RKO (cell line): ENCODE measurements around the gene CSTPP1.
"Not testable (repeated sequence)": the region's sequence is repeated elsewhere in the genome, so short reads cannot be mapped to it uniquely, and the experiment has no call there.

Experiments
- DNase-seq: peaks from one replicate; pipeline ENCODE4 v3.0.0-alpha.2; 2016; ENCODE audit warnings: low spot score

Gene CSTPP1

DNA sequence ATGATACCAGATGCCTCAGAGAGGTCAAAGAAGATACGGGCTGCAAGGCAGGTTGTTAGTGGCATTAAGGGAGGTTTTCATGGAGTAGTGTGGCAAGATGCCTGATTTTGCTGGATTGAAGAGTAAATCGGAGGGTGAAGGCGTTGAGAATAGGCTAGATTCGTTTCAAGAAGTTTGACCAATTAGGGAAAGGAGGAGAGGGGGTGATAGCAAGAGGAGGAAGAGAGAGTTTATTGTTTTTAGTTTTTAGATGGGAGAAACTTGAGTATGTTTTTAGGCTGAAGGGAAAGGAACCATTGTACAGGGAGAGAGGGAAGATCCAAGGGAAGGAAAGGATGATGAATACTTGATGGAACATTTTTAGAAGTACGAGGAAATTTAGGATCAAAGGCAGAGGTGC, 16.5 kb downstream of the CSTPP1 start:
- no peak for DNase-seq

DNA sequence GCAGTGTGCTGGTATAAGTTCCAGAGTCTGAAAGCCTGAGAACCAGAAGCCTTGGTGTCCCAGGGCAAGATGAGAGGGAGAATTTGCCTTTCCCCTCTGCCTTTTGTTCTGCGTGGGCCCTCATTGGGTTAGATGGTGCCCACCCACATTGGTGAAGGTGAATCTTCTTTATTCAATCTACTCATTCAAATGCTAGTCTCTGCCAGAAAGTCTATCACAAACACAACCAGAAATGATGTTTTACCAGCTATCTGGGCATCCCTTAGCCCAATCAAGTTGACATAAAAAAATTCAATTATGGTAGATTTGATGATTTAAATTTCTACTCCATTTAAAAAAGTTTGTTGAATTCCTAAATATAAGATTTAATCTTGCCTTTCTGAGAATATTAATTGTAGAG, 22.2 kb downstream of the CSTPP1 start:
- DNase-seq = no peak

DNA sequence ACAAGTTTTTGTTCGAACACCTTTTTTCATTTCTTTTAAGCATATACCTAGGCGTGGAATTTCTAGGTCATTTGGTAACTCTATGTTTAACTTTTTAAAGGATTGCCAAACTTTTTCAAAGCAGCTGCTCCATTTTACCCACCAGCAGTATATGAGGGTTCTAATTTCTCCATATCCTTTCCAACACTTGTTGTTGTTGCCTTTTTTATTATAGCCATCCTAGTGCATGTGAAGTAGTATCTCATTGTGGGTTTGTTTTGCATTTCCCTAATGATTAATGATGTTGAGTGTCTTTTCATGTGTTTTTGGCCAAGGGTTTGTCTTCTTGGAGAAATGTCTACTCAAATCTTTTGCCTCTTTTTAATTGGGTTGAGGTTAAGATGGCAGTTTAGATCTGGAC, 24.5 kb downstream of the CSTPP1 start:
- no peak for DNase-seq

DNA sequence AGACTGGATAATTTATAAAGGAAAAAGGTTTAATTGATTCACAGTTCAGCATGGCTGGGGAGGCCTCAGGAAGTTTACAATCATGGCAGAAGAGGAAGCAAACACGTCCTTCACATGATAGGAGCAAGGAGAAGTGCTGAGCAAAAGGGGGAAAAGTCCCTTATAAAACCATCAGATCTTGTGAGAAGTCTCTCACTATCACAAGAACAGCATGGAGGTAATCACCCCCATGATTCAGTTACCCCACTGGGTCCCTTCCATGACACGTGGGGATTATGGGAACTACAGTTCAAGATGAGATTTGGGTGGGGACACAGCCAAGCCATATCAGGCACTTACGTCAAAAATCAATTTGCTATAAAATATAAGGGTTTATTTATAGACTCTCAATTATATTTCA, 25.3 kb downstream of the CSTPP1 start:
- DNase-seq = not testable (repeated sequence)

DNA sequence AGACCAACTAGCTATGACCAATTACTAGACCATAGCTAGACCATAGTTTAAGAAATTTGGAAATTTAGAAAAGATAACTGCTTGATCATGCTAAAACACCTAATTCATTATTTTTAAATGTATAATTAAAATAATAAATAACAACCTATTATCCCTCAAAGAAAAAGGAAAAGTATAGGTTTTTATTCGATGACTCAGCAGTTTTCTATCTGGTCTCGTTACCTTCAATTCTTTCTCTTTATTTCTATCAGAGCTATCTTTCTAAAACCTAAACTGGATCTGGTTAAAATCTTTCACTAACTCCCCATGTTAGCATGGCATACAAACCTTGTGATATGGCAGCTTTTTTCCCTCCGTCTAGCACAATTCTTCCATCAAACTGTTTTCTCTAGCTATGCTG, 27.3 kb downstream of the CSTPP1 start:
- no peak for DNase-seq

DNA sequence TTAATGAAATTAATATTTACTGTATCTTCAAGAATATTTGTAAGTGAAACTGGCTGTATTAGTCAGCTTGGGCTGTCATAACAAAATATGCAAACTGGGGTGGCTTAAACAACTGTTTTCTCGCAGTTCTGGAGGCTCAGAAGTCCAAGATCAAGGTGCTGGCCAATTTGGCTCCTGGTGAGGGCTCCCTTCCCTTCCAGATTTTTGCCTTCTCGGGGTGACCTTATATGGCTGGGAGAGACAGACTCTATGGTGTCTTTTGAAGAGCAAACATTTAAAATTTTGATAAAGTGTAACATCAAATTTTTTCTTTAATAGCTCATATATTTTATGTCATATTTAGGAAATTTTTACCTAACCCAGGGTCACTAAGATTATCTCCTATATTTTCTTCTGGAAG, 30.2 kb downstream of the CSTPP1 start:
- DNase-seq = no peak

DNA sequence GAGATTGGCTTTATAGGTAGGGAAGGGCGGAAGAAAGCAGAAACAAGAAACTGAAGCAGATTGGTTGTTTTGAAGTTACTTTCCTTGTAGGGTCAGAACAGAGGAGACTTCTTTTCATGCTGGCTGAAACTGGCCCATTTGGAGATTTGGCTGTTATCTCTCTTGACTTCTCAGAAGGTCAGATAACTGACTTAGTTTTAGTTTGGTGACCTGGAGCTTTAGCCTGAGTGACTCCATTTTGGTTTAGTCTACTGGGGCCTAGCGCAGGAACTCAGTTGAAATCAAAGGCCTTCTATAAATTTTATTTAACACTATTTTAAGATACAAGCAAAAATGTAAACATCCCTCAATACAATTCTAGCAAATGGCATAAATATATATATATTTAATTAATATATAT, 31.4 kb downstream of the CSTPP1 start:
- no peak for DNase-seq

DNA sequence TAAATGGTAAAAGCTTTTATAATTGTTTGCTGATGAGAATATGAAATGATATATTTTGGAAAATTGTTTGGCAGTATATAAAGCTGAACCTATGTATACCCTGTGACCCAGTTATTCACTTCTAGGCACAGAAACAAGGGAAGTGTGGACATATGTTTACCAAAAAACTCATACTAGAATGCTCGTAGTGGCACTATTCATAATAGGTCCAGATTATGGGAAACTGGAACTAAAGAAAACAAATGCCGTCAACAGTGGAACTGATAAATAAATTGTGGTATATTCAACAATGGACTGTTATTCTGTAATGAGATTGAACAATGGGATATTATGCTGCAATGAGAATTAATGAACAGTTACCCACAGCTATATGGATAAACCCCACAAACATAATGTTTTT, 32.8 kb downstream of the CSTPP1 start:
- no peak for DNase-seq

DNA sequence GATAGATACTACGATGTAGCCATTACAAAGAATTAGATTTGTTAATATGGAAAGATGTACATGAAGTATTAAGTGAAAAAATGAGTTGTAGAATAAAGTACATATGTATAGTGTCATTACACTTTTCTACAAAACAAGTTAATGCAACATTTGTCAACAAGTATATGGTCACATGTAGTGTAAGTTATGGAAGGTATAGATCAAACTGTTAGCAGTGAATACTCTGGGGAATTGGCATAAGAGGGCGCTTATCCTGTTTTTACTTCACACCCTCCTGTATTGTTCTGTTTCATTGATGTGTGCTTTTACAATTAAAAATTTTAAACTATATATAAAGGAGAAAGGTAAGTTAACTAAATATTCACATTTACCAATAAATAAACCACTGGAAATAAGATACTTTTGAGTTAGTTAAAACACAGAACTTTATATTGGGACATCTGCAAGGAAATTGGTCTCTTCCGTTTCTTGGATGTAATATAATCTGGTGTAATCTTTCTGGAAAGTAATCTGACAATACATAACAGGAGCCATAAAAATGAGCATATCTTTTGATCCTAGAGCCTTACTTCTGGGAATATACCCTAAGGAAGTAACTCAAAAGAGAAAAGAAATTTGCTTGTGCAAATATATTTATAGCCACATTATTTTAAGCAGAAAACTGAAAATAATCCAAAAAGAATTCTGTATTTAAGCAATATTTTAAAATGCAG, 34.5 kb downstream of the CSTPP1 start:
- no peak for DNase-seq

DNA sequence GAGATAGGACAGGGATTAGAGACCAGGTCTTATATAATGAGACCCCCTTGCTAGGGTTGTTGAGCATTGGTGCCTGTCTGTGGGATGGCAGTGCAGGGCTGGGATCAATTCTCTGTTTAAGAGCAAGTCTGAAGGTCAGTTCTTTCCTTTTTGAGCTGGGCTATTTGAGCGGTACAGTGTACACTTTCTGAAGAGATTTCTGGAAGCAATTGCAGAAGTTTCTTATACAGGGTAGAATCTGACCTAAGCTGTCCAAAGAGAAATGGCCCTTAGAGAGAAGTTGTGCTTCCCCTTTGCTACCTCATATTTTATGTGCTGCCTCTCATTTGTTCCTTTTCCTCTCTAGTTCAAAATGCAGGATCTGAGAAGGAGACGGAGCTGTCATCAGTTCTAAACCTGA, 35.8 kb downstream of the CSTPP1 start:
- no peak for DNase-seq

DNA sequence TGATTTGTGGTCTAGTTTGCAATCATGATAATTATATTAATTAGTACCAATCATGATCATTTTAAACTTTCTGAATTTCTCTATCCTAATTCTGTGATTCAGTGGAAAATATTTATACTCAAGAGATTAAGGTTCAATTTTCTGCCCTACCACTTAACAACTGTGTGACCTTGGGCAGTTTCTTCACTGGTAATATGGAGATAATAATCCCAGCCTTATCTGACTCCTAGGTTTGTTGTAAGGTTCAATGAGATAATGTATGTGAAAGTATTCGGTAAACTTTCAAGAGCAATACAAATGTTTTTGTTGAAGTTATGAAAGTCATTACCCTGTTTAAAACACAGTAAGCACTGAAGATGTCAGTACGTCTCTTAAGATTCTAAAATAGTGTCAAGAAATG, 36.3 kb downstream of the CSTPP1 start:
- no peak for DNase-seq

DNA sequence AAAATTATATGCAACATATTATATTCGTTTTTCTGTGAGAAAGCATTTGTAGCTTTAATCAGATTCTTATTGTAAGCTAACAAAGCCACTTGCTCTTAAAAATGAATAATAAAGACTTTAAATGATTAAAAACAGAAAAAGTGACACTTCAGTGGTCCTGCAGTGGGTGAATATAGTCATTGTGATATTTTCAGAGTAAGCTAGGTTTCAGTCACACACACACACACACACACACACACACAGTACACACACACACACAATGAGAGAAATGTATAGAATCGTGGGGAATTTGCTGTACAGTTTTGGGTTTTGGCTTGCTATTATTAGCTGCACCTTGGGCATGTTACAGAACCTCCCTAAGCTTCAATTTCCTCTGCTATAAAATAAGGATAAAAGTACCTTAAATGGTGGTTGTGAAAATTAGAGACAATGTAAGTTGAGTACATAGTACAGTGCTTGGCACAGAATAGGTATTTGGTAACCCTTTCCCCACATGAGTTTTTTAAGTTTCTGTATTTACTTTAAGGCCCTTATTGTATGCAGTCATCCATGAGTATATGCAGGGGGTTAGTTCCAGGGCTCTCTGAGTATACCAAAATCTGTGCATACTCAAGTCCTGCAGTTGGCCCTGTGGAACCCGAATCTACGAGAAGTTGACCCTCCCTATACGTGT, 39.8 kb downstream of the CSTPP1 start:
- no peak for DNase-seq

DNA sequence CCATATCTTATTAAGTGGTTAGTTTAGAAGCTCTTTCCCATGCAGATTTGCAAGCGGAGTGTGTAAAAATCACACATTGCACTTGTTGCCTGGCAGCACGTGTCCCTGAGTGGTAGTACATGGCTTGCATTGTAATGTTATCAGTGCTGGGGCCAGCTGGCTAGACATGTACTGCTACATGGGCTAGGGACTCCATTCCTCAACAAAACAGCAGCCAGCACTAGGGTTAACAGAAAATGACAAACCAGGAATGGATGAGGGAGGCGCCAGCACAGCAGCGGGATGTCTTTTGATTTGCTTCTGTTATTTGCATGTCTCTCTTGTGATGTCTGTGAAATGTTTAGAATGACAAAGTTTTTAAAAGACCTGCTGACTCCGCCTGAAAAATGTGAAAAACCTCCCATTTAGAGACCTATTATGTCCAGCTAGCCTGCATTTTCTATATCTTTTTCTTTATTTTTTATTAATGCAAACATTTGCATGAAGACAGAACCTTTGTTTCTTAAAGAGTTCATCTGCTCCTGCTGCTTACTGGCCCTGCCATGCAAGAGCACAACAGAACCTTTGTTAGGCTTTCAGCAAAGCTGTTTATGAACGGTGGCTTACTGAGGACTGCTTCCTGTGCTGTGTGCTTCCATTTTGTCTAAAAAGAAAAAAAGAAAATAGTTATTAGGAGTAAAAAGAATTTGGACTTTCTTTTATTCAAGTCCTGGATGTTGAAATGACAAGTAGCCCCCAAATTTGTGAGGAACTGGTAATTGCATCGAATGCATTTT, 40.7 kb downstream of the CSTPP1 start:
- no peak for DNase-seq

DNA sequence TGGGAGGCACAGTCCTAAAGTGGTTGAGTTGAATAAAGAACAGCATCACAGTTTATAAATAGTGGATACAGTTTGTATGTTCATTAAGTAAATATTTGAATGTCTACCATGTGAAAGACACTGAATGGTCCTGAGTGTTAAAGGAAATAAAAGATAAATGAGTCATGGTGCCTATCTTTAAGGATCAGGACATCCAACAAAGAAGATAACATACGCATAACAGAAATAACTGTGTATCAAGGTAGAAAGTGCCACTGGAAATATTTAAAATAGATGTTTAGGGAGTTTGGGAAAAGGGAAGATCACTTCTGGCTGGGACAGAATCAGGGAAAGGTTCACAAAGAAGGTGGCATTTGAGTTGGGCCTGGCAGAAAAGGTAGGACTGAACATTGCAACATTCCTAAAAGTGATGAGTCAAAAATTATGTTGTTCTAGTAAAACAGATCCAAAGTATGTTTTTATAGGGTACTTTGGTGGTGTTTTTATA, 41.5 kb downstream of the CSTPP1 start:
- no peak for DNase-seq

DNA sequence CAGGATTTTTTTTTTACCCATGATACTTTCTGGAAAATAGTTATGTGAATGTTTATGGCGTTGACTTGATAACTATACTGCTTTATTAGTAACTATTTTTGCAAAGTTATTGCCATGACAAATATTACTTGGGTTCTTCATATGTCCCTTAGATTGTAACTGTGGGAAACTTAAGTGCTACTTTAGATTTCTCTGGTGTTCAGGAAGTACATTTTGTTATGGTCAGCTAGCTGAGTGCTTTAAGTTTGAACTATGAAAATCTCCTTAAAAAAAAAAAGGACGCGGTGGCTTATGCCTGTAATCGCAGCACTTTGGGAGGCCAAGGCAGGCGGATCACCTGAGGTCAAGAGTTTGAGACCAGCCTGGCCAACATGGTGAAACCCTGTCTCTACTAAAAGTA, 42.8 kb downstream of the CSTPP1 start:
- DNase-seq = no peak

DNA sequence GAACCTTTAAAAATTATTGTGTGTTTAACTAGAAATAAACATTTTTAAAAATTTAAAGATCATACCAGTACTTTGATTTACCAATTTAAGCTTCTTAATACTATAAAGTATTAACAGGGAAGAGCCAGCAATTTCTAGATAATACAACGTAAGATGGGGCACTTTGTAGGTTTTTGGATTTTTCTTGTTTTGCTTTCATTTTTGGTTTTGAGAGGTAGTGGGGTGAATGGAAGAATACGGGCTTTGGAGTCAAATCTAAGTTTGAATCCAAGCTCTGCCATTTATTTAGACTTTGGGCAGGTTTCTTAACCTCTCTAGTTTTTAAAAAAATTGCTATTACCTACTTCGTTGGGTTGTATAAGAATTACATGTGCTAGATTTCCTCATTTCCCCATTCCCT, 44.9 kb downstream of the CSTPP1 start:
- no peak for DNase-seq

DNA sequence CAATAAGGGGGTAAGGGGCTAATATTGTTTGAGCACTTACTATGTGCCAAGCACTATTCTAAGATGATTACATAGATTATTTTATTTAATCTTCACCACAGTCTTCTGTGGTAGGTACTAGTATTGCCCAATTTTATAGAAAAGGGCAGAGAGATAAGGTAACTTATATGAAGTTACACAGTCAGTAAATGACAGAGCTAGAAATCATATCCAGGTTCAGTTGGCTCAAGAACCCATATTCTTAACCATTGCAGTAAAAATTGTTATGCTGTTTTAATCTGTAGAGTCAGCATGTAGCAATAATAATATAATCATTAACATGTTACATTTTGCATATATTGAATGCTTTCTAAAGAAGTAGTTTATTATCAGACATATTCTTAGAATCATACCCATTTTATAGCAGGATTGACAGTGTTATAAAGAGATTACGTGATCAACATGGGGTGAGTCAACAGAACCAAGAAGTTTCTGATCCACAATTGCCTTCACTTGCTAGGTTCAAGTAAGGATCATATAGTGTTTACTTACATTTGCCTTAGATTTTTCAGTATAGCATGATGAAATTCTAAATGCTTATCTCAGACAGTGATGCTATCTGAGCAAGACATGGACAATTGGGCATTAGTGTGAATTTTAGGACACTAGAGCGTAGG, 46.4 kb downstream of the CSTPP1 start:
- no peak for DNase-seq

DNA sequence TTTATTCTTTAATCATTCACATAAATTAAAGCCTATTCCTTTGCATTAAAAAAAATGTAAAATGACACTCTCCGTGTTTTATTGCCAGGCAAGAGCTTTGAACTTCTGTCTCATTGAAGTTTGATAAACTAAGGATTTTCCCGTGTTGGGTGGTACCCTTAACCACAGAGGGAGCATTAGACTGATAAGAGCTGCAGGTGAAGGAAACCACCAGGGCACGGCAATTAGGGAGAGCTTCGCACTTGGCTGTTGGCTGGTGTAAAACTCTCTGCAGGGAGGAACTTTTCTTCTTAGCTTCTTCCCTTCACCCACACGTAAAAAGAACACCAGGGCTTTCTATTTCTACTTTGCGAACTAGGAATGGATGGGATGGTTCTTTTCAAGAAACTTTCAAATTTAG, 47.0 kb downstream of the CSTPP1 start:
- DNase-seq = no peak

DNA sequence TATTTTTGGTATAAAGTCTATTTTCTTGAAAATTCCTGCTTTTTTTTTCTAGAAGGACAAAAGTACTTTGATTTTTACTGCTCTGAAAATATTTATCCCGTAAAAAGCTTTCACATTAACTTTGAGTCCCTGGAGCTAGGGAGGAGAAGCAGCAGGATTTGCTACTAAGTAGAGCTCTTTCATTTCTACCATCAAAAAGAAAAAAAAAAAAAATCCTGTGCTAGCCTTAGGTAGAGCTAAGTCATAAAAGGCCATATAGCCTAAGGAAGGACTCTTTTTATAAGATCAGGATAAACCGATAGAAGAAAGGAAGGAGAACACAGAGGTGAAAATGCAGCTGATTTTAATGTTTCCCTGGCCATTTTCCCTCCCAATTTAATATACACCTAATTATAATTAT, 48.0 kb downstream of the CSTPP1 start:
- no peak for DNase-seq

DNA sequence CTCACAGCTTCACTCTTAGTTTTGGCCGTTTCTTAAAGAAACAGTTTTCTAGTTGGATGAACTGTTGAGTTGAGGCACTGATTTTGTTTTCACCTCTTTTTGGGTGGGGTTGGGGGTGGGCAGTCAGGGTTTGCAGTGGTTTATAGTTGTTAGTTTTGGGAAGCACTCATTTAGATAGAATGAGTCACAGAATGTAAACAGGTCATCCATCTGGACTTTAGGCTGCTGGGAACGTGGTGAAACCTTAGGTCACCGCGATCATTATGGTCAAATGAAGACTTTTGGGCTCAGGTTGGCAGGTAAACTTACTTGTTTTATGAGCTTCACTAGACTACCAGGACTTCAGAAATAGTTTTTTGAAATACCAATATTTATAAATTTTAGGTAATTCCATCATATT, 48.4 kb downstream of the CSTPP1 start:
- no peak for DNase-seq

DNA sequence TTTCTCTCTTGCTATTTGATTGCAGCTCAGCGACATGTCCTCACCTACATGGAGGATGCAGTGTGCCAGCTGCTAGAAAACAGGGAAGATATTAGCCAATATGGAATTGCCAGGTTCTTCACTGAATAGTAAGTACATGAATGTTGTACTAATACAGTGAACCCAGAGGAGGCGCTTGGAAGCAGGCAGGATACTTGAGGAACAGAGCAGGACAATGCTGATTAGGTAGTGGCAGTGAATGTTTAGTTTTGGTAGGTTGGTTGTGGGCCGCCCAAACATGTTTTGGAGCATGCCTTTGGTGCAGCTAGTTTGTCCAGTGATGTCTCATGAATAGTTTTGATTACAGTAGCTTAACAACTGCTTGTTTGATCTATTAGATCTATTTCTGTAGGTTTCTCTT, 50.6 kb downstream of the CSTPP1 start:
- no peak for DNase-seq

DNA sequence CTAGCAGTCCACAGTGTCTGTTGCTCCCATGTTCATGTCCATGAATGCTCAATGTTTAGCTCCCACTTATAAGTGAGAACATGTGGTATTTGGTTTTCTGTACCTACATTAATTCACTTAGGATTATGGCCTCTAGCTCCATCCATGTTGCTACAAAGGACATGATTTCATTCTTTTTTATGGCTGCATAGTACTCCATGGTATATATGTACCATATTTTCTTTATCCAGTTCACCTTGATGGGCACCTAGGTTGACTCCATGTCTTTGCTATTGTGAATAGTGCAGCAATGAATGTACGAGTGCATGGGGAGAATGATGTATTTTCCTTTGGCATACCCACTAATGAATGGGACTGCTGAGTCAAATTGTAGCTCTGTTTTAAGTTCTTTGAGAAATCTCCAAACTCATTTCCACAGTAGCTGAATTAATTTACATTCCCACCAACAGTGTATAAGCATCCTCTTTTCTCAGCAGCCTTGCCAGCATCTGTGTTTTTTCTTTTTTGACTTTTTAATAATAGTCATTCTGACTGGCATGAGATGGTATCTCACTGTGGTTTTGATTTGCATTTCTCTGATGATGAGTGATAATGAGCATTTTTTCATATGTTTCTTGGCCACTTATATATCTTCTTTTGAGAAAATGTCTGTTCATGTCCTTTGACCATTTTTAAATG, 53.4 kb downstream of the CSTPP1 start:
- DNase-seq = not testable (repeated sequence)
